H1 (cell line): ENCODE results near the gene STRA8. TPM values are rescaled to one million over a fixed set of nuclear protein-coding genes. Genes with fewer than 3 reads are reported as not detected.

Source experiments
- CTCF ChIA-PET: fragments of 300-600 bp; sonication (Branson Sonifier 250); formaldehyde crosslinking; loops from one replicate; lab custom pipeline; 2021; ENCODE audit not compliant: partially characterized antibody; lab: Charles Lee
- POLR2A ChIA-PET: fragments of 300-600 bp; sonication (Branson Sonifier 250); formaldehyde crosslinking; loops from one replicate; lab custom pipeline; 2021; ENCODE audit warnings: inconsistent platforms; ENCODE audit not compliant: partially characterized antibody; lab: Charles Lee
- DNase-seq, 2 experiments: peaks; one replicate each; pipeline versions ENCODE4 v3.0.0 to v3.0.0-alpha.2; 2010 to 2022; ENCODE audit warnings: low spot score in 2 of 2, low read depth in 1 of 2, mixed read lengths in 1 of 2
- FAIRE-seq: peaks from 2 replicates; lab custom pipeline; 2011; peaks lifted over from hg19 to GRCh38; lab: Jason Lieb, UNC
- H2AFZ ChIP-seq: 2 replicates; pipeline ENCODE4 v1.8.1; 2012; ENCODE audit warnings: low read length, inconsistent platforms
- H2AK5ac ChIP-seq: 2 replicates; pipeline ENCODE4 v1.6.1; 2013; ENCODE audit warnings: low read depth, low read length
- H2BK120ac ChIP-seq: replicated peaks from 2 replicates; pipeline ENCODE3; 2013; ENCODE audit warnings: low read depth, low read length, inconsistent platforms
- H2BK12ac ChIP-seq: 2 replicates; pipeline ENCODE4 v1.6.1; 2013; ENCODE audit warnings: low read depth, low read length
- H2BK15ac ChIP-seq: 2 replicates; pipeline ENCODE4 v1.6.1; 2013; ENCODE audit warnings: low read length
- H2BK20ac ChIP-seq: 2 replicates; pipeline ENCODE4 v1.6.1; 2013; ENCODE audit warnings: low read length
- H2BK5ac ChIP-seq: 2 replicates; pipeline ENCODE4 v1.6.1; 2013; ENCODE audit warnings: low read depth, low read length
- H3K14ac ChIP-seq: 2 replicates; pipeline ENCODE4 v1.6.1; 2013; ENCODE audit warnings: inconsistent platforms; ENCODE audit not compliant: insufficient read length
- H3K18ac ChIP-seq: 2 replicates; pipeline ENCODE4 v1.6.1; 2013; ENCODE audit warnings: low read length; ENCODE audit errors: extremely low read depth
- H3K23ac ChIP-seq: 2 replicates; pipeline ENCODE4 v1.6.1; 2013; ENCODE audit warnings: inconsistent platforms; ENCODE audit not compliant: insufficient read length
- H3K23me2 ChIP-seq: 2 replicates; pipeline ENCODE4 v1.6.1; 2013; ENCODE audit warnings: low read depth, low read length
- H3K27ac ChIP-seq: 2 replicates; pipeline ENCODE4 v1.6.1; 2011; ENCODE audit warnings: low read depth, low read length, inconsistent platforms
- H3K27me3 ChIP-seq, 4 experiments: replicated peaks in 1 of 4; 1 replicate in 1 of 4; 2 replicates in 3 of 4; pipeline versions ENCODE4 v1.6.1 to v1.8.1; 2011 to 2013; ENCODE audit warnings: low read length in 3 of 4, mild to moderate bottlenecking in 3 of 4, inconsistent platforms in 2 of 4, mixed read lengths in 2 of 4, moderate library complexity in 1 of 4; ENCODE audit not compliant: control insufficient read depth in 3 of 4, insufficient read depth in 3 of 4; ENCODE audit errors: extremely low read depth in 1 of 4
- H3K36me3 ChIP-seq, 4 experiments: 2 replicates each; pipeline versions ENCODE4 v1.6.1 to v1.8.1; 2011 to 2013; ENCODE audit warnings: mild to moderate bottlenecking in 4 of 4, low read length in 3 of 4, moderate library complexity in 2 of 4, control low read depth in 1 of 4, inconsistent platforms in 1 of 4; ENCODE audit not compliant: insufficient read depth in 4 of 4, control insufficient read depth in 2 of 4
- H3K4ac ChIP-seq: replicated peaks from 2 replicates; pipeline ENCODE3; 2013; ENCODE audit warnings: low read length, low read depth, mixed read lengths, inconsistent platforms; ENCODE audit not compliant: insufficient read length
- H3K4me1 ChIP-seq, 4 experiments: replicated peaks in 1 of 4; 1 replicate in 1 of 4; 2 replicates in 3 of 4; pipeline versions ENCODE4 v1.6.1 to v1.8.1; 2011 to 2013; ENCODE audit warnings: low read length in 3 of 4, inconsistent platforms in 2 of 4, mixed read lengths in 1 of 4; ENCODE audit not compliant: insufficient read depth in 4 of 4, control insufficient read depth in 3 of 4
- H3K4me2 ChIP-seq, 2 experiments: 2 replicates each; pipeline versions ENCODE4 v1.6.1 to v1.8.1; 2011 to 2013; ENCODE audit warnings: low read depth in 2 of 2, low read length in 2 of 2, control low read depth in 1 of 2, inconsistent platforms in 1 of 2, mild to moderate bottlenecking in 1 of 2; ENCODE audit not compliant: insufficient read depth in 1 of 2
- H3K4me3 ChIP-seq, 4 experiments: fragments of 200-600, 300-600 bp in 1 of 4; sonication (generic), shearing (Covaris generic), sonication (Bioruptor Twin) in 1 of 4; 2 replicates each; pipeline versions ENCODE4 v1.5.1 to v1.8.1; 2011 to 2016; ENCODE audit warnings: low read length in 4 of 4, low read depth in 3 of 4, control low read depth in 2 of 4, inconsistent platforms in 2 of 4, mild to moderate bottlenecking in 2 of 4, mixed read lengths in 1 of 4, moderate library complexity in 1 of 4; ENCODE audit not compliant: insufficient read depth in 2 of 4; ENCODE audit errors: extremely low read depth in 1 of 4
- H3K56ac ChIP-seq: replicated peaks from 2 replicates; pipeline ENCODE3; 2013; ENCODE audit warnings: low read depth, mild to moderate bottlenecking, mixed read lengths, low read length, inconsistent platforms; ENCODE audit not compliant: insufficient read length
- H3K79me1 ChIP-seq: 2 replicates; pipeline ENCODE4 v1.6.1; 2013; ENCODE audit warnings: low read depth, low read length, control low read depth
- H3K79me2 ChIP-seq, 2 experiments: 2 replicates each; pipeline versions ENCODE4 v1.6.1 to v1.8.1; 2012 to 2013; ENCODE audit warnings: low read length in 2 of 2, mild to moderate bottlenecking in 2 of 2, inconsistent platforms in 1 of 2; ENCODE audit not compliant: insufficient read depth in 2 of 2, control insufficient read depth in 1 of 2
- H3K9ac ChIP-seq, 4 experiments: replicated peaks in 1 of 4; 1 replicate in 1 of 4; 2 replicates in 3 of 4; pipeline versions ENCODE4 v1.6.1 to v1.8.1; 2011 to 2013; ENCODE audit warnings: low read depth in 3 of 4, low read length in 3 of 4, control low read depth in 2 of 4, mild to moderate bottlenecking in 2 of 4, moderate library complexity in 2 of 4, inconsistent platforms in 1 of 4; ENCODE audit errors: extremely low read depth in 1 of 4
- H3K9me3 ChIP-seq, 2 experiments: 2 replicates each; pipeline versions ENCODE4 v1.6.1 to v1.8.1; 2012 to 2013; ENCODE audit warnings: mild to moderate bottlenecking in 2 of 2, moderate library complexity in 2 of 2, control low read depth in 1 of 2, inconsistent platforms in 1 of 2, low read depth in 1 of 2, low read length in 1 of 2, mixed read lengths in 1 of 2; ENCODE audit not compliant: insufficient read depth in 2 of 2
- H4K20me1 ChIP-seq, 2 experiments: replicated peaks in 1 of 2; 2 replicates each; pipeline versions ENCODE3 to v1.8.1; 2011 to 2013; ENCODE audit warnings: inconsistent platforms in 2 of 2, low read length in 2 of 2, mild to moderate bottlenecking in 1 of 2; ENCODE audit not compliant: insufficient read depth in 2 of 2, control insufficient read depth in 1 of 2
- H4K5ac ChIP-seq: 2 replicates; pipeline ENCODE4 v1.6.1; 2013; ENCODE audit warnings: low read length, low read depth, mixed read lengths, inconsistent platforms; ENCODE audit not compliant: insufficient read length
- H4K8ac ChIP-seq: 2 replicates; pipeline ENCODE4 v1.8.0; 2013; ENCODE audit warnings: mild to moderate bottlenecking, moderate library complexity, low read length, inconsistent platforms; ENCODE audit not compliant: insufficient read depth; ENCODE audit errors: extremely low read depth
- H4K91ac ChIP-seq: replicated peaks from 2 replicates; pipeline ENCODE3; 2013; ENCODE audit warnings: low read length, mixed read lengths, inconsistent platforms; ENCODE audit not compliant: insufficient read length
- CBX8 ChIP-seq: fragments of 300-800, 300-1000 bp; sonication (generic); IDR thresholded peaks from 2 replicates; pipeline ENCODE4 v1.7.1; 2016; ENCODE audit warnings: low read depth, low read length, borderline replicate concordance
- CEBPB ChIP-seq: IDR thresholded peaks from 2 replicates; pipeline ENCODE4 v1.6.1; 2012; ENCODE audit warnings: low read depth, low read length
- CHD2 ChIP-seq: IDR thresholded peaks from 2 replicates; pipeline ENCODE4 v1.6.1; 2012; ENCODE audit warnings: low read length, improper control_type of control experiment
- CREB1 ChIP-seq: IDR thresholded peaks from 2 replicates; pipeline ENCODE4 v1.6.1; 2012; ENCODE audit warnings: inconsistent platforms
- MAX ChIP-seq: IDR thresholded peaks from 2 replicates; pipeline ENCODE4 v1.6.1; 2012; ENCODE audit warnings: inconsistent platforms
- RXRA ChIP-seq: IDR thresholded peaks from 2 replicates; pipeline ENCODE4 v1.6.1; 2011; ENCODE audit warnings: low read depth, mild to moderate bottlenecking, low read length, moderate library complexity; ENCODE audit not compliant: insufficient read depth
- TCF12 ChIP-seq: IDR thresholded peaks from 2 replicates; pipeline ENCODE4 v1.6.1; 2011; ENCODE audit warnings: low read depth, mild to moderate bottlenecking, low read length
- WGBS, 2 experiments: shearing (Covaris generic) in 1 of 2; methylation state at CpG; one replicate each; pipeline versions ENCODE4 v1.1.6 to v1.1.7; 2013 to 2015; ENCODE audit warnings: low lambda C conversion rate in 2 of 2, mixed read lengths in 2 of 2, inconsistent platforms in 1 of 2, low coverage in 1 of 2, missing lambda C conversion rate in 1 of 2; ENCODE audit not compliant: insufficient replicate concordance in 2 of 2, insufficient coverage in 1 of 2, insufficient read length in 1 of 2; ENCODE audit errors: extremely low coverage in 1 of 2, missing lambda C conversion rate in 1 of 2; 5-methylcytosine and 5-hydroxymethylcytosine counted together
- polyA plus RNA-seq, 7 experiments: library from polyadenylated mRNA; depleted of rRNA in 3 of 7; stranded (reverse) in 5 of 7; unstranded in 2 of 7; fragments of >200 nt in 5 of 7; fragments of 200-250 nt in 2 of 7; gene quantifications; 1 replicate in 5 of 7; 2 replicates in 1 of 7; 4 replicates in 1 of 7; pipeline versions ENCODE4 v1.2.1 to v1.2.3, GENCODE V29; 2011 to 2013; ENCODE audit warnings: missing spikeins in 2 of 7, mixed read lengths in 2 of 7
- total RNA-seq: library from RNA; stranded (reverse); fragmentation: NEBNext Ultra II Directional; extraction: Animal tissue kit (Norgen Biotek cat#: 25700); gene quantifications from 2 replicates; pipeline ENCODE4 v1.2.1, GENCODE V29; 2021

STRA8 gene
- total and polyA plus RNA-seq, 2 of the 8 experiments (the other 6 are each of a cell fraction or from before 2014, with no cell fraction given), result not detected

DNA sequence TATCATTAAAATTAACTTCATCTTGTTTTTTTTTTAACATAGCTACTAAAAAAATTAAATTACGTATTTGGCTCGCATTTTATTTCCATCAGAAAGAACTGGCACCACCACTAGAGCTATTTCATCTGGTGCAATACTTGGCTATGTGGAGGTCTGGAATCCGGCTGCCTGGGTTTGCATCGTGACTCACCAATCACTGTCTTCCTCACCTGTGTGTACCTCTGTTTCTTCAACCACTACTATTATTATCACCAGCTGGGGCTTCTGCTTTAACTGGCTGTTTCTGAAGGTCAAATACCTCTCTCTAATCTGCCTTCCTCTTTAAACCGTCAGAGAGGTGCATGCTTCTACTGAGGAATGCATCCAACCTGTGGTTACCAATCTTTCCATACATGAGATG lies 28.8 kb upstream of the STRA8 start:
- Histone ChIP-seq H3K27ac (no peak overlapping the region), H3K79me2 (no peaks in the 10 kb centered on the region), H4K5ac (no peak overlapping the region), H2BK20ac (no peak overlapping the region), H3K4me3 (no peak overlapping the region), H3K18ac (no peak overlapping the region), H2BK12ac (no peak overlapping the region), H3K9me3 (no peaks in the 10 kb centered on the region), H3K79me1 (no peaks in the 10 kb centered on the region; the same call in 1 of the 2 replicates), H3K4ac (no peak overlapping the region), H4K91ac (no peak overlapping the region), H3K14ac (no peak overlapping the region), H2BK5ac (no peak overlapping the region), H4K20me1 (peaks cover 0 to 1% of the 10 kb centered on the region in 2 experiments), H3K23me2 (no peaks in the 10 kb centered on the region), H4K8ac (no peak overlapping the region), H3K56ac (no peak overlapping the region), H2AFZ (no peak overlapping the region), H3K36me3 (peaks cover 0 to 3% (median 0%) of the 10 kb centered on the region in 4 experiments; a peak in 1 of 8 replicates), H2BK15ac (no peak overlapping the region), H3K9ac (no peak overlapping the region), H3K4me2 (no peak overlapping the region), H2BK120ac (no peak overlapping the region), H3K4me1 (no peaks in the 10 kb centered on the region; a peak in 1 of 7 replicates), H3K27me3 (no peaks in the 10 kb centered on the region), H2AK5ac (no peak overlapping the region), H3K23ac (no peak overlapping the region)
- TF ChIP-seq TCF12 (no peak), MAX (no peak), CHD2 (no peak), CREB1 (no peak), CEBPB (no peak), RXRA (no peak), CBX8 (no peak)
- POLR2A ChIA-PET, result no interaction called here
- 92% methylated on average over 5 of the region's 5 CpGs; no CpG with 5 or more reads in 1 of the 2 experiments for WGBS, 2 experiments
- CTCF ChIA-PET, result interaction anchor here (0.7 to 2.4 kb wide), 3 partner anchors 34 to 199 kb away, joined by 3 to 7 read pairs (median 3); no protein-coding TSS in a partner anchor
- FAIRE-seq (no peak), DNase-seq (no peak)
